GM18861 (cell line): Measurements from ENCODE around the gene CRABP1.
"Not testable (repeated sequence)": the region's sequence is repeated elsewhere in the genome, so short reads cannot be mapped to it uniquely, and the experiment has no call there.

Experiments used
- ATAC-seq: cut with Tn5 transposase; IDR thresholded peaks from one replicate; pipeline ENCODE4 v1.9.1; 2021; ENCODE audit not compliant: unreplicated experiment

CRABP1 gene

GRCh38 chr15:78369161-78369560 is 29.0 kb downstream of the CRABP1 start:
- no peak for ATAC-seq

GRCh38 chr15:78370013-78370412 is 29.9 kb downstream of the CRABP1 start:
- ATAC-seq = no peak

- no peak for ATAC-seq
Measured at GRCh38 chr15:78372880-78373279, 32.7 kb downstream of the CRABP1 start.

GRCh38 chr15:78374436-78375393 is 34.6 kb downstream of the CRABP1 start:
- ATAC-seq = no peak

- ATAC-seq = not testable (repeated sequence)
Measured at GRCh38 chr15:78380143-78380542, 40.0 kb downstream of the CRABP1 start.

- no peak for ATAC-seq
Measured at GRCh38 chr15:78382114-78382880, 42.1 kb downstream of the CRABP1 start.

GRCh38 chr15:78384651-78385050 is 44.5 kb downstream of the CRABP1 start:
- no peak for ATAC-seq

- no peak for ATAC-seq
Measured at GRCh38 chr15:78387246-78388037, 47.3 kb downstream of the CRABP1 start.

GRCh38 chr15:78388865-78389264 is 48.7 kb downstream of the CRABP1 start:
- no peak for ATAC-seq

GRCh38 chr15:78389322-78389721 is 49.2 kb downstream of the CRABP1 start:
- no peak for ATAC-seq

- ATAC-seq = no peak
Measured at GRCh38 chr15:78389738-78390137, 49.6 kb downstream of the CRABP1 start.

GRCh38 chr15:78390242-78390641 is 50.1 kb downstream of the CRABP1 start:
- ATAC-seq = no peak

- no peak for ATAC-seq
Measured at GRCh38 chr15:78390826-78391225, 50.7 kb downstream of the CRABP1 start.

GRCh38 chr15:78391781-78392180 is 51.6 kb downstream of the CRABP1 start:
- ATAC-seq = no peak

- ATAC-seq = no peak
Measured at GRCh38 chr15:78392430-78392829, 52.3 kb downstream of the CRABP1 start.

- ATAC-seq = no peak
Measured at GRCh38 chr15:78393137-78393536, 53.0 kb downstream of the CRABP1 start.

- ATAC-seq = no peak
Measured at GRCh38 chr15:78394026-78394425, 53.9 kb downstream of the CRABP1 start.

GRCh38 chr15:78394981-78395616 is 54.9 kb downstream of the CRABP1 start:
- no peak for ATAC-seq

GRCh38 chr15:78396186-78396814 is 56.1 kb downstream of the CRABP1 start:
- ATAC-seq = no peak

GRCh38 chr15:78396976-78397375 is 56.8 kb downstream of the CRABP1 start:
- no peak for ATAC-seq
